22Rv1 (cell line): ENCODE measurements around the gene STOX2.

Experiments
- CTCF ChIP-seq: fragments of 450-650 bp; IDR thresholded peaks from 2 replicates; pipeline ENCODE4 v1.5.1; 2017; ENCODE audit warnings: mild to moderate bottlenecking
- ZFX ChIP-seq: fragments of 450-650 bp; IDR thresholded peaks from 2 replicates; pipeline ENCODE4 v1.6.1; 2017; ENCODE audit warnings: antibody characterized with exemption, borderline replicate concordance

GRCh38 chr4:183966371-183966770, 61.3 kb downstream of the STOX2 start:
- TF ChIP-seq CTCF (no peak), ZFX (no peak)
